Hematopoietic multipotent progenitor cell treated with erythropoietin and hydrocortisone succinate and interleukin-3 and kit ligand, for 15 days (in vitro differentiated cells): ENCODE measurements around the gene PLEKHG2.
A peak's percentile ranks its signal among the peaks of the same experiment; 100 is the strongest.
"Not testable (repeated sequence)": the region's sequence is repeated elsewhere in the genome, so short reads cannot be mapped to it uniquely, and the experiment has no call there.

Source experiments
- DNase-seq: peaks from one replicate; pipeline ENCODE4 v3.0.0-alpha.2; 2015; ENCODE audit warnings: low spot score

The PLEKHG2 gene

GRCh38 chr19:39448271-39448670 lies 35.8 kb downstream of the PLEKHG2 start:
- DNase-seq: no peak

- no peak for DNase-seq
These were observed 36.8 kb downstream of the PLEKHG2 start for GRCh38 chr19:39449116-39449797.

GRCh38 chr19:39451257-39451656 lies 38.8 kb downstream of the PLEKHG2 start:
- not testable (repeated sequence) for DNase-seq

GRCh38 chr19:39463403-39463802 lies 50.9 kb downstream of the PLEKHG2 start:
- no peak for DNase-seq

GRCh38 chr19:39465956-39466747 lies 53.7 kb downstream of the PLEKHG2 start:
- DNase-seq: no peak

GRCh38 chr19:39467941-39468340 lies 55.5 kb downstream of the PLEKHG2 start:
- no peak for DNase-seq

GRCh38 chr19:39469036-39469435 lies 56.6 kb downstream of the PLEKHG2 start:
- no peak for DNase-seq

GRCh38 chr19:39469567-39469966 lies 57.1 kb downstream of the PLEKHG2 start:
- DNase-seq: no peak

GRCh38 chr19:39470724-39471339 lies 58.4 kb downstream of the PLEKHG2 start:
- no peak for DNase-seq

- DNase-seq: no peak
These were observed 59.5 kb downstream of the PLEKHG2 start for GRCh38 chr19:39471756-39472536.

- no peak for DNase-seq
These were observed 60.4 kb downstream of the PLEKHG2 start for GRCh38 chr19:39472746-39473442.

- DNase-seq: no peak
These were observed 61.0 kb downstream of the PLEKHG2 start for GRCh38 chr19:39473443-39473960.

GRCh38 chr19:39474139-39474620 lies 61.7 kb downstream of the PLEKHG2 start:
- peak; percentile 49 for DNase-seq

GRCh38 chr19:39475748-39476147 lies 63.3 kb downstream of the PLEKHG2 start:
- no peak for DNase-seq
